OCI-M1 (cell line): ENCODE results near the gene MTF2.

ENCODE experiments used
- DNase-seq: peaks from one replicate; lab custom pipeline; 2025; lab: John Stamatoyannopoulos, UW

Gene MTF2

DNA sequence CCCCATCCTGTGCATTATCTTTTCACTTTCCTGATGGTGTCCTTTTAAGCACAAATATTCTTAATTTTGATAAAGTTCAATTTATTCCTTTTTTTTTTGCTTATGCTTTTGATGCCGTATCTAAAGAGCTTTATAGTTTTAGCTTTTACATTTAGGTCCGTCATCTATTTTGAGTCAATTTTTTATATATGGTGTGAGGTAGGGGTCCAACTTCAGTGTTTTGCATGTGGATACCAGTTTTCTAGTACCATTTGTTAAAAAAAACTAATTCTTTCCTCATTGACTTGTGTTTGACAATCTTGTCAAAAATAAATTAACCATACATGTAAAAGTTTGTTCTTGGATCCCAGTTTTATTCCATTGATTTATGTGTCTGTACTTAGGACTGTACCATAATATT, 4.9 kb downstream of the MTF2 start:
- DNase-seq, result no peak

DNA sequence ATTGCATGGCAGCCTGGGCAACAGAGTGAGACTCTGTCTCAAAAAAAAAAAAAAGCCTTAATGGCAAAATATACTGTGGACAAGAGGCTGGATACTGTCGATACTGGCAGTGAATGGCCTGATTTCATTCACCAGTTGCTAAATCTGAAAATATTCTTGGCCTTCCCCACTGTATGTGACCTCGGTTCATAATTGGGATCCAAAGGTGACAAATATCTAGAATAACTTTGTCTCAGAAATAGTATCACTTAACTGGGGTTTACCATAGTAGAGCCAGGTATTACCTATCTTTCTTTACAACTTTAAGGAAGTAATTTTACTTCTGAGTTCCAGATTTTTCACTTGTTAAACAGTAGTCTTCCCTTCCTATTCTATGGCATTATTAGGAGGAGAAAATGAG, 8.4 kb downstream of the MTF2 start:
- no peak for DNase-seq

DNA sequence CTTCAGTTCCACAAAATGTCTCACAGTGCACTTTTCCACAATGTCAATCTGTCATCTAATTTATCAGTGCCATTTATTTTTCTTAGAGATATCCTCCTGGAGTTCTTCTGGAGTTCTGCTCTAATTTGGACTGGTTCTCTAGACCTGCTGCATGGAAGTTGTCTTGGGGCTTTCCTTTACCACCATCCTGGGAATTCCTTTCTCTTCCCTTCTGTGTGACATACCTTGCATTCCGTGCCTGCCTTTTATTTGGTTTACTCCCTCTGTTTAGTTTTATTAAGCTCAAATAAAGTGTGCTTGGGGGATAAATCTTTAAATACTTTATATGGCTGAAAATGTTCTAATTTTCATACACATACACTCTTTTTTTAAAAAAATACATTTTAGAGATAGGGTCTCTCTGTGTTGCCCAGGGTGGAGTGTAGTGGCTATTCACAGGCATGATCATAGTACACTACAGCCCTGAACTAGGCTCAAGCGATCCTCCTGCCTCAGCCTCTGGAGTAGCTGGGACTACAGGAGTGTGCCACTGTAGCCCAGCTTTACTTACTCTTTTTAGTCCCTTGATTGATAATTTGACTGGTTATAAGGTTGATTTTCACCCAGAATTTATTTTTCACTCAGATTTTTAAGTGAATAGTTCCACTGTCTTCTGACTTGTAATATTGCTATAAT, 14.4 kb downstream of the MTF2 start:
- no peak for DNase-seq

DNA sequence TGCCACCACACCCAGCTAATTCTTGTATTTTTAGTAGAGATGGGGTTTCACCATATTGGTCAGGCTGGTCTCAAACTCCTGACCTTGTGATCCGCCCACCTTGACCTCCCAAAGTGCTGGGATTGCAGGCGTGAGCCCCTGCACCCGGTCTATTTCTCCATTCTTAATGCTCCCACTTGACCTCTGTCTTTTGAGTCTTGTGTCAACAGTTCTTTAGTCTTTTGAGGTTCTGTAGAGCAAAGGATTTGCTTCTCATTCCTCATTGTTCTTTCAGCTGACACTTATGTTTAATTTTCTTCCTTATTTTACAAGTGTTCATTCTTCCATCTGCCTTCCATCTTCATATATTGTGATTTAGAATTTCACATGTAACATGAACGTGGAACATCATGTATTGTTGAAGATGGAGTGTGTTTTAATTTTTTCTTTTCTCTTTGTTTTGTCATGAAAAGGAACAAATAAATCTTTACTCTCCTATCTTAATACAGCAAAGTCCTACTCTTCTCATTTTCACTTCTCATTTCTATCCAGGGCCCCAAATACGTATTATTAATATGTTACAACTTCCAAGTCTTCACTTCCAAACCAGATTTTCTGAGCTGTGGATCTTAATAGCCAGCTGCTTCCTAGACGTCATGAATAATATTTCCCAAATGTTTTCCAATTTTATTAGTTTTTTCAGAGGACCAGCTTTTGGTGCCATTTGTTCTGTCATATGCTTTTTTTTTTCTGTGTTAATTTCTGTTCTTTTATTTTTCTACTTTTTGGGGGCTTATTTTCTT, 16.9 kb downstream of the MTF2 start:
- DNase-seq, result no peak

DNA sequence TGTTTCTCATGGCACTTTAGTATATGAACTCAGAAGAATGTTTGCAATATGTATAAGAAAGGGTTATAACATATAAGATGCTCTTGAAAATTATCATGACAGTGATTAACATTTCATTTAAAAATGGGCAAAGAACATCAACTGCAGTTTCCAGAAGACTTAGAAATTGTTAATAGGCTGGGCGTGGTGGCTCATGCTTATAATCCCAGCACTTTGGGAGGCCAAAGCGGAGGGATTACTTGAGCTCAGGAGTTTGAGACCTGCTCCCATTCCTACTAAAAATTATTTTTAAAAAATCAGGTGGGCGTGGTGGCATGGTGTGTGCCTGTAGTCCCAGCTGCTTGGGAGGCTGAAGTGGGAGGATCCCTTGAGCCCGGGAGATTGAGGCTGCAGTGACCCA, 23.1 kb downstream of the MTF2 start:
- no peak for DNase-seq

DNA sequence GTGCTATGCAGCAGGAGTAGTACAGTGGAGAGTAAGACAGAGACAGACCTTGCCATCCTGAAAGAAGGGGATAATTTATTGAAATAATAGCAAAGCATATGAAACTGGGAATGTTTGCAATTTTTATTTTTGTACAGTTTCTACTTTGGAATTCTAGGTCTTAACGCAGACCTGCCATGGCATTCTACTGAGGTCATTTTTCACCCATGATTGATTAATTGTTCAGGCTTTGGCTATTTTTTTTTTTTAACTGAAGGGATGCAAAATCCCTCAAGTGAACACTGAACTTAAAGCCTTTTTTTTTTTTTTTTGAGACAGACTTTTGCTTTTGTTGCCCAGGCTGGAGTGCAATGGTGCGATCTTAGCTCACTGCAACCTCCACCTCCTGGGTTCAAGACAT, 27.1 kb downstream of the MTF2 start:
- DNase-seq, result no peak

DNA sequence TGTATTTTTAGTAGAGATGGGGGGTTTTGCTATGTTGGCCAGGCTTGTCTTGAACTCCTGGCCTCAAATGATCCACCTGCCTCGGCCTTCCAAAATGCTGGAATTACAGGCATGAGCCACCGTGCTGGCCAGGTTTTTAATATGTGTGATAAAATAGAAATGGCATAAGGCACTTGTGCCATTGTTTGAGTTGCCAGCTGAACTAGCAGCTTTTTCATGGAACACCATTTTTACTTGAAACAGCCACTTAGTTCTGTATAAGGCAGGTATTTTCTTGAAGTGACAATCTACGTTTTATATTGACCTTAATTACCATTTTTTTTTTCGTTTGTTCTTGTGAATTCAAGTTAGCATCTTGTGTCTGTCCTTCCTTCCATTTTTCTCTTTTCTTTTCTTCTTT, 28.3 kb downstream of the MTF2 start:
- no peak for DNase-seq

DNA sequence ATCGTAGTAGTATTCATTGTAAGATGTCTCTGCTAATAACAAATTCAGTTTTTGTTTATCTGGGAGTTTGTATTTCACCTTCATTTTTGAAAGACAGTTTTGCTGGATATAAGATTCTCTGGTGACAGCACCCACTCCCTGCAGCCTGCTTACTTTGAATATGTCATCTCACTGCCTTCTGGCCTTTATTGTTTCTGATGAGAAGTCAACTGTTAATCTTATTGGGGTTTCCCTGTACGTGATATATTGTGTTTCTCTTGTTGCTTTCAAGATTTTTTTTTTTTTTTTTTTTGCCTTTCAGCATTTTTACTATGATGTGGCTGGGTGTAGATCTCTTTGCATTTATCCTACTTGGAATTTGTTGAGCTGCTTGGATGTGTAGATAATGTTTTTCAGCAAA, 29.3 kb downstream of the MTF2 start:
- peak; percentile 22 for DNase-seq

DNA sequence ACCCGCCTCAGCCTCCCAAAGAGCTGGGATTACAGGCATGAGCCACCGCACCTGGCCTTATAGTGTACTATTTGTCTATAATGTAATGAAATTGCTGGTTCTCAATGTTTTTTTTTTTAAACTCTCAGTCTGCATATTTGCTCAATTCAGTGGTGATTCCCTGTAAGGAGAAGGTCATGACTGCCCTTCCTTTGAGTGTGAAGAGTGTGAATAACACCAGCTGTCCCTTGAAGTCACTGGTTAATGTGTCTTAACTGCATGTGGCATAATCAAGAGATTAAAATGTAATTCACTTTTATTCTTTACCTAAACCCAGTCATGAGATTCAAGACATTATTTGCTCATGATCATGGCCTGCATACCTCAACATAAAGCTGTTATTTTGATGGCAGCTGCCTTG, 30.5 kb downstream of the MTF2 start:
- DNase-seq, result no peak

DNA sequence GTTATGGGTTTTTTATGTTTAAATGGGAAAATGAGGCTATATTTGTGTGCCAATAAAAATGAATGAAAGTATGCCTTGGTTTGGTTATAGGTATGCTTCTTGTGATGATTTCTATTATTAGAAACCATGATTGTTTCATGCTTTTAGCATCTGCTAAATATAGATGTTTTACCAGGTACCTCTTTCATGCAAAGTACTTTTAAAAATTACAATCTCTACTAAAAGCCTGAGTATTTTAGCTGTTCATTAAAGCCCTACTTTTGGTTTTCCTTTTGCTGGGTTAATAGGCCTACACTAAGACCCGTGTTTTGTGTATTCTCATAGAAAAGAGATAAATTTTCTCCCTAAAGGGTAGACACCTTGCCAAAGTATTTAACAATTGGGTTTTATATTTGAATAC, 32.0 kb downstream of the MTF2 start:
- DNase-seq, result no peak

DNA sequence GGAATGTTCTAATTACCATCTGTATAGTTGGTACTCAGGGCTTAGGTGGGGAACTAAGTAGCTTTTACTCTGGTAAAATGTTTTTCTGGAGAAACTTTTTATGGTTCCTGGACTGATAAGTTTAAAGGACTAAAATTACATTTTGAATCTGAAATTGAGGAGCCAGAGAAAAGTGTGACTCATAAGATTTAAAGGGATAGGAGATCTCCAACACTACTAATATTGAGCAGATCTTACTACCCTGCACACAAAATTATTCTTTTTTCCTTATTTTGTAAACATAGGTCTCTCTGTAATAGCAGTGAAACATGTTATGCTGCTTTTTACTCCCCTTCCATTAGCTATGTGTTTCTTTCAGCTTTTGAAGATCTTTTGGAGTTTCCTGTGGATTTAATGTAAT, 32.5 kb downstream of the MTF2 start:
- DNase-seq, result peak; percentile 69

DNA sequence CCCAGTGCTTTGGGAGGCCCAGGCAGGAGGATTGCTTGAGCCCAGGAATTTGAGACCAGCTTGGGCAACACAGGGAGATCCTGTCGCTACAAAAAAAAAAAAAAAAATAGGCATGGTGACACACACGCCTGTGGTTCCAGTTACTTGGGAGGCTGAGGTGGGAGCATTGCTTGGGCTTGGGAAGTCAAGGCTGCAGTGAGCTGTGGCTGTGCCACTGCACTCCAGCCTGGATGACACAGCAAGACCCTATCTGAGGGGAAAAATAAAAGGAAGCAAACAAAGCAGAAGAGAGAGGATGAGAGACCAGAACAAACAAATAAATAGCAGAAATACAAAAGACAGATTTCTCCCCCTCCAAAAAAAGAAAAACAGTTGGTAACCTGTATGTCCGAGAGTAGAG, 34.0 kb downstream of the MTF2 start:
- no peak for DNase-seq

DNA sequence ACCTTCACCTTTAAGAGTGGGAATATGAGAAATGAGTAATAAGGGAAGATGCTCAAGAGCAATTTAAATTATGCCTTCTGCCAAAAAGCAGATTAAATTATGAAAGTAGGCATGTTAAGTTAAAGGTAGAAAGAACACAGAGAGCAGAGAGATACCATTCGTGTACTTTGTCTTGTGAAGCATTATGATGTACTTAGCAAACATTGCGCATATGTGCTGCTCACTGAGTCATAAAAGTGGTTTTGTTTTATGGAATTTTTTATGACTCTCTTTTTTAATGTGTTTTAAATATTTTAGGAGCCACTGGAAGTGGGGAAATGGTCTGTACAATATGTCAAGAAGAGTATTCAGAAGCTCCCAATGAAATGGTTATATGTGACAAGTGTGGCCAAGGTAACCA, 35.3 kb downstream of the MTF2 start:
- DNase-seq, result no peak

DNA sequence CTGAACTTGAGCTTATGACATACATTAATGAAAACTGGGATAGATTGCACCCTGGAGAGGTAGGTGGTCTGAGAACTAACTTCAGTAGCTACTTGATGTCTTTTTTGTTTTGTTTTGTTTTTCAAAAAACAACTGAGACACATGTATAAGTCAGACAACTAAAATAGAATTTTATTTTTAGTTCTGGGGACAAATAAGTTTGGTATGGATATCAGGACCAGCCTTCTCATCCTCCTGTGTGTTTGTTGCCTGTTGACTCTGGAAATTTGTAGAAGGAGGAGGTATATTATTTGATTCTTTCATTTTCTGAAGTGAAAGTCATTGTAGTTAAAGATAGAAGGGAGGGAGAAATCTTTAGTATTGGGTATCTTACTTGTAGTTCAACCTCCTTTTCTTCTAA, 41.5 kb downstream of the MTF2 start:
- DNase-seq, result no peak

DNA sequence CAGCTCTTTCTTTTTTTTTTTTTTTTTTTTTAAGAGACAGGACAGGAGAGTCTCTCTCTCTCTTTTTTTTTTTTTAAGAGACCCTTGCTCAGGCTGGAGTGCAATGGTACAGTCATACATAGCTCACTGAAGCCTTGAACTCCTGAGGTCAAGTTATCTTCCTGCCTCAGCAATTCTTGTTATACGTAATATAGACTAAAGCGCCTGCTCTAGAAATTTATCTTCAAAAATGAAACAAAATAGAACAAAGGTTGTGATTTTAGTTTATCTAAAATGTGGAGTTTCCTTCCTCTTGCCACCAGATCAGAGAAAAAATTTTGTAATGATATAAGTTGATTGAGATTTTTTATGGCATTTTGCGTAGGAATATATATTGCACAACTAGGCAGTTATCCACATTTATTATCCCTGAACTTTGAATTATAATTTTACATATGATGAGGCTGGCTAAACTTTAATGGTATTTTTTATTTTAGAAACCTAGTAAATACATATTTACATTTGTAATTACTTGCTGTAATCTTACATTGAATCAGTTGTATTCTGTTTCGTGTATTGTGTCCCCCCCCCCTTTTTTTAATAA, 44.2 kb downstream of the MTF2 start:
- peak; percentile 20 for DNase-seq

DNA sequence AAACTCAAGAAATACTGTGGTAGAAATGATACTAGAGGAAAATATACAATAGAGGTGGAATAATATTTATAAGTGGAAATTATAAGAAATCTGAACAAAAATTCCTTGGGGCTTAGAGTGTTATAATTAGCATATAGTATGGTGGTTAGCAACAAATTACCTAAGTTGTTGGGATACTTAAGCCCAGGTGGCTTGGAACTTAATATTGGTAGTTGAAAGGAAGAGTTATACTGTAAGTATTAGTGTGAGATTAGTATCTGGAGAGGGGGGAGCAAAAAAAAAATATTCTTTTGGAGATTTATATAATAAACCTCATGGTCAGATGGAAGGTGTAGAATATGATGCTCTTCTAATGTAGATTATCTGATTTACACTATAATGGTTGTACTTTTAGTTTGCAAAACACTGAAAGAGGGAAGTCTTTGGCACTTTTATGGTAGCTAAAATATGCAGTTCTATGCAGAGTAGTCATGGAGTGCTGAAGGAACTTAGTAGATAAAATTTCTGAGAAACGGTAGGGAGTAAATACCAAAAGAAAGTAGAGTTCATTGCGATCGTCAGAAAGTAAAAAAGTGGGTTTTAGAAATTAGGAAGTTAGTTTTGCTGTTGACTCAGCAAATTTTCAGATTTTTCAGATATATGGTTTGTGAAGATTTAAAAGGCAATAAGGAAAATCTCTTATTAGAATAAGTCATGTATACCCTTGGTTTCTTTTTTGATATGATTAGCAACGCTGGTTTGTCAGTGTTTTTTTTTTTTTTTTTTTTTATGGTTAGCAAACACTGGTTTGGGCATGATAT, 45.7 kb downstream of the MTF2 start:
- DNase-seq, result peak; percentile 72

DNA sequence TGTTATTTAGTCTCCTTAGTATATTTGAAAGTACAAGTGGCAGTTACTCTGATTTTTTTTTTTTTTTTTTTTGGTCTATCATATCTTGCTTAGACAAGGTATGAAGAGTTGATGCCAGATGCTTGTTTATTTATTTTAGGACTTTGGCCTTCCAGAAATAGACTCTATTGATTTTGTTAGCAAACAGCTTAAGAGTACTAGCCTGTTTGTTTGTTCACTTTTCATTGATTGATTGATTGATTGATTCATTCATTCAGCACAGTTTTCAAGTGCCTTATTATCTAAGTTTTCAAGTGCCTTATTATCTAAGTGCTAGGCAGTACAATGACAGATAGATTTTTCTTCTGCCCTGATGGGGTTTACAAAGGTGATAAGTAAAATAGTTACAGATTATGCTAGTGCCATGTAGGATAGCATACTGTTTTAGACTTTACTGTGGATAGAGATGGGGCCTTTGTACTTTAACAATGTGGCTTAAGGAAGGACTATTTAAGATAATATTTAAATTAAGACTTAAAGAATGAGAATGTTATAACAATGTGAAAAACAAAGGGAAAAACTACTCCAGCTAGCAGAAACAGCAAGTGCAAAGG, 50.5 kb downstream of the MTF2 start:
- DNase-seq, result no peak

DNA sequence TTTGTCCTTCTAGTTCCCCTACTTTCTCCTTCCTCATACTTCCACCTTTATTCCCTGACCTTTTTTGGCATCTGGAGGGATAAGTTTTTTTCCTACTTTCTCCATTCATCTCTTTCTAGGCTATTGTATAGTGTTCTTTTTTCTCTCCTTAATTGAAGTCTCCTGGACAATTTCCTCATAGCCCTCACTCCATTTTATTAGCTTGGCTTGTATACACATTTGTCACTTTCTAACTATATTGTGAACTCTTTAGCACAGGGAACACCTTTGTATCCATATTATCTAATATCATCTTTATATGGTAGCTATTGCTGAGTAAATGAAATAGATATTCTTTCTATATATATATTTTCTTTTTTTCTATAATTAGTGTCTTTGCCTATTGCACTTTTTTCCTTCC, 53.6 kb downstream of the MTF2 start:
- no peak for DNase-seq

DNA sequence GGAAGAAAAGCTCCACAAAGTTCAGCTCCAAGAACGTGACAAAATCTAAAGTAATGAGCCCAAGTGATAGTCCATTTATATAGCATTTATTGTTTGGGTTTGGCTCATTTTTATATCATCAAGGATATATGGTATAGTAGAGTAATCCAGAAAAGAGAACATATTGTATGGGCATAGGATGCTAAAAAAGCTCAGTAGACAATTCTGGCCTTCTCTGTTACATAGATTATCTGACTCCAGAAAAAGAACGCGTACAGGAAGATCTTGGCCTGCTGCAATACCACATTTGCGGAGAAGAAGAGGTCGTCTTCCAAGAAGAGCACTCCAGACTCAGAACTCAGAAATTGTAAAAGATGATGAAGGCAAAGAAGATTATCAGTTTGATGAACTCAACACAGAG, 57.4 kb downstream of the MTF2 start:
- DNase-seq, result no peak

DNA sequence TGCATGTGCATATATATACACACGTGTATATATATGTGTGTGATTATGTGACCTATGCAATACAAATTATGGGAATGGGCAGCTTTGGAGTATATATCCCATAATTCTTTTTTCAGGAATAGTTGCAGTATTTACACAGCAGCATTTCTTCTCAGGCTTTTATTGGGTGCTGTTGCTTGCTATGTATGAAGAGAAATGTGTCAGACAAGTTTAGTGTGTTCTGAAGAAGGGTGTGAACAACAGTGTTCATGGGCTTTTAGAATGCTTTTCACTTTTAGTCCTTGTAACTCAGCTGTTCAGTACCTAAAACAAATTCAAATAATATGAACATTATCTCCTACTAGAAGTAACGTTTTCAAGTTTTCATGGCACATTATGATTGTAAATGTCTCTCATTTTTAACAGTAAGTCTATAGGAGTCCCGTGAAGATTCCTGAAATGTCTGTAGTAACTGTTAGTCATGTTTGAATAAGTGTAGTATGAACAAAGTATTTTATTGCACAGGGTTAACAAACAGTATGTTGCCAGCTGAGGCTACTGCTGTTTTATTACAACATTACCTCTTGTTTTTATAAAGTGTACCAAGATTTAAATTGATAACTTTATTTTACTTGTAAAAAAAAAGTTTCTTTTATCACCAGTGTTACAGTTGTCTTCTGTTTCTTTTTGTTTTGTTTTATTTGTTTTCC, 58.7 kb downstream of the MTF2 start:
- DNase-seq, result no peak

DNA sequence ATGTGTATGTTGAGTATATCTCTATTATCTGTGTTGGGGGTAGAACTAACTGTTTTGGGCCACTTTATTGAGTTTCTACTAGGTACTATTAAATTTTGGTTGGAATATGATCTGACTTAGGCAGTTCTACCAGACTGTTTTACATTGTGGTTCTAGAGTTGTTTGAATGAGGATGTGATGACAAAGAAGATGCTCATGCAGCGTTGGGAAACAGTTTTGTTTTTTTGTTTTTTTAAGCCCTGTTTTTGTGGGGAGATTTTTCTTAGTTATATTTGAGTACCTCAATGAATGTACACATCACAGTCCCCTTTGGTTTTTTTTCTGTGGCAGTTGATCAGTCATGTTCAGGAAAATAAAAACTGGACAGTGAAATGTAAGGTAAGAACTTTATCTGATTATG, 61.0 kb downstream of the MTF2 start:
- no peak for DNase-seq

DNA sequence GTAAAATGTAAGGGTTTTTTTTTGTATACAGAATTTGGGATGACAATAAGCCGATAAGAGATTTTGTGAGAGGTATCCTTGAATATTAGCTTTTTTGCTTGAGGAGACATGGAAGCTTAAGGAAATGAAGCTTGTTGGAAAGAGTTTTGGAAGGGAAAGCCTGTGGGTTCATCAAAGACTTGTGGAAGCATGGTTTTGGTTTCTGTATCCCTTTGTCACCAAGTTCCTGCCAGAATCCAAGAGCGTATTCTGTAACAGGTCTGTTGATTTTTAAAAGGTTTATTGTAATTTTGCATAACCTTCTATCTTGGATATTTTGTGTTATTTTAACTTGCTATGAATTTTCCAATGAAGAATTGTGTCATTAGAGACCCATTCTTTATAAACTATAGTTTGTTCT, 63.1 kb downstream of the MTF2 start:
- no peak for DNase-seq
